WTC11 (cell line): ENCODE results near the gene EPHX1. TPM values are rescaled to one million over a fixed set of nuclear protein-coding genes. Genes with fewer than 3 reads are reported as not detected.

ENCODE experiments used
- ATAC-seq: fragments of 200-7000 bp; cut with Tn5 transposase; 2 replicates; pipeline ENCODE4 v1.10.0; 2021; ENCODE audit warnings: mild to moderate bottlenecking, moderate library complexity
- CTCF ChIA-PET: fragments of 300-600 bp; sonication (Branson Sonifier 250); formaldehyde crosslinking; loops from one replicate; lab custom pipeline; 2021; ENCODE audit warnings: antibody characterized with exemption; lab: Charles Lee
- POLR2A ChIA-PET: fragments of 350-600 bp; sonication (Branson Sonifier 250); formaldehyde crosslinking; loops from one replicate; lab custom pipeline; 2021; ENCODE audit warnings: antibody characterized with exemption; lab: Charles Lee
- DNase-seq: peaks from one replicate; pipeline ENCODE4 v3.0.0; 2021; ENCODE audit warnings: low spot score
- H3K27ac Mint-ChIP-seq: 2 replicates; pipeline ENCODE4 v1.8.0; 2021; ENCODE audit warnings: mixed read lengths
- H3K27me3 Mint-ChIP-seq: 2 replicates; pipeline ENCODE4 v1.8.0; 2021; ENCODE audit warnings: low read depth, mild to moderate bottlenecking, moderate library complexity, mixed read lengths
- H3K36me3 Mint-ChIP-seq: 2 replicates; pipeline ENCODE4 v1.8.0; 2021; ENCODE audit warnings: mixed read lengths
- H3K4me1 Mint-ChIP-seq: 2 replicates; pipeline ENCODE4 v1.8.0; 2022; ENCODE audit warnings: mixed read lengths
- H3K4me3 Mint-ChIP-seq: 2 replicates; pipeline ENCODE4 v1.8.0; 2021; ENCODE audit warnings: mild to moderate bottlenecking, moderate library complexity, mixed read lengths
- H3K9me3 Mint-ChIP-seq: 2 replicates; pipeline ENCODE4 v1.8.0; 2021; ENCODE audit warnings: mixed read lengths
- ATF3 ChIP-seq: sonication (generic); formaldehyde crosslinking; conservative IDR thresholded peaks from 2 replicates; pipeline ENCODE4 v1.8.1; 2022; ENCODE audit warnings: mild to moderate bottlenecking, missing genetic modification reagents
- CREM ChIP-seq: sonication (generic); formaldehyde crosslinking; IDR thresholded peaks from 2 replicates; pipeline ENCODE4 v1.8.1; 2022; ENCODE audit warnings: mild to moderate bottlenecking, missing genetic modification reagents, moderate library complexity
- FOXJ3 ChIP-seq: sonication (generic); formaldehyde crosslinking; IDR thresholded peaks from 2 replicates; pipeline ENCODE4 v1.9.0; 2021; ENCODE audit warnings: missing genetic modification reagents, mild to moderate bottlenecking, borderline replicate concordance
- IRF2 ChIP-seq: sonication (generic); formaldehyde crosslinking; IDR thresholded peaks from 2 replicates; pipeline ENCODE4 v1.8.0; 2022; ENCODE audit warnings: low read depth, missing genetic modification reagents, borderline replicate concordance
- MLX ChIP-seq: sonication (generic); formaldehyde crosslinking; IDR thresholded peaks from 2 replicates; pipeline ENCODE4 v1.8.1; 2023; ENCODE audit warnings: mild to moderate bottlenecking, missing genetic modification reagents, moderate library complexity
- MXD4 ChIP-seq: fragments of 250-450 bp; sonication (Bioruptor Pico); IDR thresholded peaks from 2 replicates; pipeline ENCODE4 v1.8.0; 2021; ENCODE audit warnings: mild to moderate bottlenecking, moderate library complexity, borderline replicate concordance
- NR3C1 ChIP-seq: sonication (generic); formaldehyde crosslinking; conservative IDR thresholded peaks from 2 replicates; pipeline ENCODE4 v1.8.1; 2023; ENCODE audit warnings: low read depth, mild to moderate bottlenecking, missing genetic modification reagents
- PRDM15 ChIP-seq: sonication (generic); formaldehyde crosslinking; IDR thresholded peaks from 2 replicates; pipeline ENCODE4 v1.8.0; 2022; ENCODE audit warnings: missing genetic modification reagents
- RELA ChIP-seq: sonication (generic); formaldehyde crosslinking; IDR thresholded peaks from 2 replicates; pipeline ENCODE4 v1.8.1; 2022; ENCODE audit warnings: missing genetic modification reagents, mild to moderate bottlenecking, borderline replicate concordance
- RORB ChIP-seq: fragments of 250-450 bp; sonication (Bioruptor Pico); IDR thresholded peaks from 2 replicates; pipeline ENCODE4 v1.9.0; 2021; ENCODE audit warnings: mild to moderate bottlenecking
- SMAD4 ChIP-seq: sonication (generic); formaldehyde crosslinking; IDR thresholded peaks from 2 replicates; pipeline ENCODE4 v1.8.0; 2022; ENCODE audit warnings: mild to moderate bottlenecking, missing genetic modification reagents
- ZBTB21 ChIP-seq: sonication (generic); formaldehyde crosslinking; IDR thresholded peaks from 2 replicates; pipeline ENCODE4 v1.8.1; 2023; ENCODE audit warnings: mild to moderate bottlenecking, missing genetic modification reagents, borderline replicate concordance
- ZNF138 ChIP-seq: sonication (generic); formaldehyde crosslinking; conservative IDR thresholded peaks from 2 replicates; pipeline ENCODE4 v1.8.1; 2022; ENCODE audit warnings: mild to moderate bottlenecking, moderate library complexity, missing genetic modification reagents
- ZNF281 ChIP-seq: sonication (generic); formaldehyde crosslinking; IDR thresholded peaks from 2 replicates; pipeline ENCODE4 v1.8.0; 2023; ENCODE audit warnings: mild to moderate bottlenecking, missing genetic modification reagents
- ZNF317 ChIP-seq: sonication (generic); formaldehyde crosslinking; IDR thresholded peaks from 2 replicates; pipeline ENCODE4 v1.8.1; 2023; ENCODE audit warnings: low read depth, mild to moderate bottlenecking, moderate library complexity, missing genetic modification reagents, borderline replicate concordance
- ZNF423 ChIP-seq: fragments of 250-450 bp; sonication (Bioruptor Pico); IDR thresholded peaks from 2 replicates; pipeline ENCODE4 v2.1.2; 2022; ENCODE audit warnings: mild to moderate bottlenecking, moderate library complexity
- total RNA-seq: library from RNA; stranded (reverse); gene quantifications from 3 replicates; pipeline ENCODE4 v1.2.3, GENCODE V29; 2021
- TF ChIP-seq, protein P1 (sequence below): sonication (generic); formaldehyde crosslinking; IDR thresholded peaks from 2 replicates; pipeline ENCODE4 v1.8.1; 2022; ENCODE audit warnings: mild to moderate bottlenecking, moderate library complexity, missing genetic modification reagents
- TF ChIP-seq, protein P2 (sequence below): fragments of 250-450 bp; sonication (Bioruptor Pico); IDR thresholded peaks from 2 replicates; pipeline ENCODE4 v1.9.0; 2021; ENCODE audit warnings: mild to moderate bottlenecking
- TF ChIP-seq, protein P3 (sequence below): sonication (generic); formaldehyde crosslinking; IDR thresholded peaks from 2 replicates; pipeline ENCODE4 v1.8.0; 2022; ENCODE audit warnings: mild to moderate bottlenecking, missing genetic modification reagents
- TF ChIP-seq, protein P4 (sequence below): sonication (generic); formaldehyde crosslinking; IDR thresholded peaks from 2 replicates; pipeline ENCODE4 v1.8.1; 2023; ENCODE audit warnings: mild to moderate bottlenecking, missing genetic modification reagents

EPHX1 gene
- total RNA-seq, 1 experiment from 2014 or later = 60.9 TPM

DNA sequence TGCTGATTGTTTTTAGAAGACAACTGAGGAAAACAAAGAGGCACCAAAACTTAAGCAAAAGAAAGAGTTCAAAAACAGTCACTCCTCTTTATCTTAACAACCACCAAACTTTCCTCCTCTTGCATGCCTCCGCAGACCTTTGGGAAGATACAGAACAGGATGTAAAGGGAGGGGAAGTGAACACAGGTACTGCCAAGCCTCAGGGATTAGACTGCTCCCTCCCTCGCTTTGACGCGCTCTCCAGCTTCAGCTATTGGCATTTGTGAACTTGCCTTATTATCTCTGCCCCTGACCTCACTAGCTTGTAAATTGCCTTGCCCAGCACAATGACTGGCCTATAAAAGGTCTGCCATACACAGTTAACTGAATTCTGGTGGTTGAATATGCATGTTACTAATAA is 37.1 kb upstream of the EPHX1 start:
- no peak for TF ChIP-seq ZNF138 (CRISPR knock-in tag)
- TF ChIP-seq ZNF317 (CRISPR knock-in tag) = no peak
- TF ChIP-seq RELA (CRISPR knock-in tag) = no peak
- no peak for TF ChIP-seq CREM (CRISPR knock-in tag)
- TF ChIP-seq, protein P1, sequence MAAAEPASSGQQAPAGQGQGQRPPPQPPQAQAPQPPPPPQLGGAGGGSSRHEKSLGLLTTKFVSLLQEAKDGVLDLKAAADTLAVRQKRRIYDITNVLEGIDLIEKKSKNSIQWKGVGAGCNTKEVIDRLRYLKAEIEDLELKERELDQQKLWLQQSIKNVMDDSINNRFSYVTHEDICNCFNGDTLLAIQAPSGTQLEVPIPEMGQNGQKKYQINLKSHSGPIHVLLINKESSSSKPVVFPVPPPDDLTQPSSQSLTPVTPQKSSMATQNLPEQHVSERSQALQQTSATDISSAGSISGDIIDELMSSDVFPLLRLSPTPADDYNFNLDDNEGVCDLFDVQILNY = no peak
- TF ChIP-seq SMAD4 (CRISPR knock-in tag) = no peak
- TF ChIP-seq ZBTB21 = no peak
- TF ChIP-seq MXD4 (CRISPR knock-in tag) = no peak
- no peak for TF ChIP-seq NR3C1 (CRISPR knock-in tag)
- TF ChIP-seq, protein P2, sequence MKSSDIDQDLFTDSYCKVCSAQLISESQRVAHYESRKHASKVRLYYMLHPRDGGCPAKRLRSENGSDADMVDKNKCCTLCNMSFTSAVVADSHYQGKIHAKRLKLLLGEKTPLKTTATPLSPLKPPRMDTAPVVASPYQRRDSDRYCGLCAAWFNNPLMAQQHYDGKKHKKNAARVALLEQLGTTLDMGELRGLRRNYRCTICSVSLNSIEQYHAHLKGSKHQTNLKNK (CRISPR knock-in tag) = no peak
- TF ChIP-seq IRF2 = no peak
- TF ChIP-seq PRDM15 (CRISPR knock-in tag) = no peak
- TF ChIP-seq FOXJ3 (CRISPR knock-in tag) = no peak
- TF ChIP-seq, protein P3, sequence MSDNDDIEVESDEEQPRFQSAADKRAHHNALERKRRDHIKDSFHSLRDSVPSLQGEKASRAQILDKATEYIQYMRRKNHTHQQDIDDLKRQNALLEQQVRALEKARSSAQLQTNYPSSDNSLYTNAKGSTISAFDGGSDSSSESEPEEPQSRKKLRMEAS (CRISPR knock-in tag) = no peak
- TF ChIP-seq, protein P4, sequence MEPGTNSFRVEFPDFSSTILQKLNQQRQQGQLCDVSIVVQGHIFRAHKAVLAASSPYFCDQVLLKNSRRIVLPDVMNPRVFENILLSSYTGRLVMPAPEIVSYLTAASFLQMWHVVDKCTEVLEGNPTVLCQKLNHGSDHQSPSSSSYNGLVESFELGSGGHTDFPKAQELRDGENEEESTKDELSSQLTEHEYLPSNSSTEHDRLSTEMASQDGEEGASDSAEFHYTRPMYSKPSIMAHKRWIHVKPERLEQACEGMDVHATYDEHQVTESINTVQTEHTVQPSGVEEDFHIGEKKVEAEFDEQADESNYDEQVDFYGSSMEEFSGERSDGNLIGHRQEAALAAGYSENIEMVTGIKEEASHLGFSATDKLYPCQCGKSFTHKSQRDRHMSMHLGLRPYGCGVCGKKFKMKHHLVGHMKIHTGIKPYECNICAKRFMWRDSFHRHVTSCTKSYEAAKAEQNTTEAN (CRISPR knock-in tag) = no peak
- TF ChIP-seq ATF3 (CRISPR knock-in tag) = no peak
- no peak for TF ChIP-seq RORB (CRISPR knock-in tag)
- TF ChIP-seq ZNF423 = no peak
- no peak for TF ChIP-seq ZNF281 (CRISPR knock-in tag)
- TF ChIP-seq MLX = no peak
- TF ChIP-seq, all 79 proteins: peak for 0
- Mint-ChIP-seq H3K9me3 (no peaks in the 10 kb centered on the region), H3K27me3 (no peaks in the 10 kb centered on the region; the same call in 1 of the 2 replicates), H3K4me3 (no peak overlapping the region), H3K27ac (no peak overlapping the region), H3K36me3 (no peaks in the 10 kb centered on the region), H3K4me1 (peaks cover 48% of the 10 kb centered on the region)
- ChIA-PET POLR2A (interaction anchor here (1.3 to 2.1 kb wide), 2 partner anchors 21 to 120 kb away, joined by 4 to 8 read pairs; partner anchors contain the start of gene ENAH), CTCF (interaction anchor here (0.5 to 7.0 kb wide), 35 partner anchors 9 to 308 kb away, joined by 3 to 99 read pairs (median 5); partner anchors contain the start of genes ENAH and EPHX1)
- no peak for DNase-seq
- no peak for ATAC-seq
